Mesodermal cell (in vitro differentiated cells): ENCODE data around the gene ALB.
"Not testable (repeated sequence)": the region's sequence is repeated elsewhere in the genome, so short reads cannot be mapped to it uniquely, and the experiment has no call there.

Source experiments
- H3K27ac ChIP-seq: 2 replicates; pipeline ENCODE4 v1.7.0; 2013; ENCODE audit warnings: mild to moderate bottlenecking, low read depth, low read length, moderate library complexity; ENCODE audit not compliant: severe bottlenecking
- H3K36me3 ChIP-seq: 2 replicates; pipeline ENCODE4 v1.7.1; 2013; ENCODE audit warnings: mild to moderate bottlenecking, low read length, moderate library complexity; ENCODE audit not compliant: control insufficient read depth, insufficient read depth
- H3K4me1 ChIP-seq: one replicate; pipeline ENCODE4 v1.7.1; 2013; ENCODE audit warnings: mild to moderate bottlenecking, low read length; ENCODE audit not compliant: insufficient read depth, control insufficient read depth, poor library complexity, severe bottlenecking
- H3K4me3 ChIP-seq: 2 replicates; pipeline ENCODE4 v1.7.0; 2013; ENCODE audit warnings: low read length, control low read depth, mild to moderate bottlenecking; ENCODE audit not compliant: insufficient read depth, poor library complexity, severe bottlenecking; ENCODE audit errors: extremely low read depth
- H3K9me3 ChIP-seq: 2 replicates; pipeline ENCODE4 v1.7.1; 2013; ENCODE audit warnings: mild to moderate bottlenecking, low read length, moderate library complexity; ENCODE audit not compliant: control insufficient read depth
- WGBS, 2 experiments: methylation state at CpG; one replicate each; pipeline ENCODE4 v1.1.5; 2013; ENCODE audit warnings: missing lambda C conversion rate in 2 of 2; ENCODE audit not compliant: insufficient coverage in 2 of 2; 5-methylcytosine and 5-hydroxymethylcytosine counted together

Gene ALB

GRCh38 chr4:73388887-73389286 lies 15.2 kb upstream of the ALB start:
- 100% methylated on average over 1 of the region's 1 CpG; no CpG with 5 or more reads in 1 of the 2 experiments for WGBS, 2 experiments
- Histone ChIP-seq H3K27ac (no peak overlapping the region), H3K9me3 (no peaks in the 10 kb centered on the region), H3K4me3 (no peak overlapping the region), H3K4me1 (no peaks in the 10 kb centered on the region), H3K36me3 (no peaks in the 10 kb centered on the region)

GRCh38 chr4:73389663-73390062 lies 14.4 kb upstream of the ALB start:
- WGBS, 2 experiments = 86 to 100% methylated on average over 1 of the region's 2 CpGs
- not testable (repeated sequence) for H3K4me1 ChIP-seq, H3K9me3 ChIP-seq, H3K36me3 ChIP-seq, H3K4me3 ChIP-seq, H3K27ac ChIP-seq

- no peak overlapping the region for H3K4me3 ChIP-seq
- no peaks in the 10 kb centered on the region for H3K36me3 ChIP-seq
- H3K9me3 ChIP-seq = no peaks in the 10 kb centered on the region
- no peak overlapping the region for H3K27ac ChIP-seq
- H3K4me1 ChIP-seq = no peaks in the 10 kb centered on the region
Measured at GRCh38 chr4:73391774-73392173, 12.3 kb upstream of the ALB start.

- no peaks in the 10 kb centered on the region for H3K4me1 ChIP-seq
- H3K9me3 ChIP-seq = no peaks in the 10 kb centered on the region
- WGBS, 2 experiments = 94% methylated on average over 2 of the region's 2 CpGs; no CpG with 5 or more reads in 1 of the 2 experiments
- H3K27ac ChIP-seq = no peak overlapping the region
- no peaks in the 10 kb centered on the region for H3K36me3 ChIP-seq
- no peak overlapping the region for H3K4me3 ChIP-seq
Measured at GRCh38 chr4:73392936-73393335, 11.2 kb upstream of the ALB start.

GRCh38 chr4:73396304-73396703 lies 7.8 kb upstream of the ALB start:
- WGBS, 2 experiments = 80 to 100% methylated on average over 1 of the region's 1 CpG
- Histone ChIP-seq H3K9me3 (no peaks in the 10 kb centered on the region), H3K36me3 (no peaks in the 10 kb centered on the region), H3K4me3 (no peak overlapping the region), H3K4me1 (no peaks in the 10 kb centered on the region), H3K27ac (no peak overlapping the region)

GRCh38 chr4:73396993-73397972 lies 6.8 kb upstream of the ALB start:
- 94% methylated on average over 2 of the region's 5 CpGs; no CpG with 5 or more reads in 1 of the 2 experiments for WGBS, 2 experiments
- no peaks in the 10 kb centered on the region for H3K36me3 ChIP-seq
- no peaks in the 10 kb centered on the region for H3K9me3 ChIP-seq
- H3K4me3 ChIP-seq = no peak overlapping the region
- H3K4me1 ChIP-seq = no peaks in the 10 kb centered on the region
- H3K27ac ChIP-seq = no peak overlapping the region

GRCh38 chr4:73401412-73401811 lies 2.7 kb upstream of the ALB start:
- no peak overlapping the region for H3K4me3 ChIP-seq
- H3K9me3 ChIP-seq = no peaks in the 10 kb centered on the region
- H3K27ac ChIP-seq = no peak overlapping the region
- WGBS, 2 experiments = 100% methylated on average over 1 of the region's 2 CpGs; no CpG with 5 or more reads in 1 of the 2 experiments
- no peaks in the 10 kb centered on the region for H3K4me1 ChIP-seq
- no peaks in the 10 kb centered on the region for H3K36me3 ChIP-seq

GRCh38 chr4:73404457-73404856 lies 370 bp downstream of the ALB start:
- no peak overlapping the region for H3K27ac ChIP-seq
- no CpG with 5 or more reads among the region's 1 CpG for whole genome bisulfite sequencing, 2 experiments

GRCh38 chr4:73405138-73405537 lies 1.1 kb downstream of the ALB start:
- H3K4me1 ChIP-seq = no peaks in the 10 kb centered on the region
- H3K36me3 ChIP-seq = no peaks in the 10 kb centered on the region
- H3K4me3 ChIP-seq = no peak overlapping the region
- H3K9me3 ChIP-seq = no peaks in the 10 kb centered on the region
- 92% methylated on average over 2 of the region's 2 CpGs; no CpG with 5 or more reads in 1 of the 2 experiments for WGBS, 2 experiments
- H3K27ac ChIP-seq = no peak overlapping the region

More at GRCh38 chr4:73404457-73404856, 370 bp downstream of the ALB start:
- Histone ChIP-seq H3K9me3 (no peaks in the 10 kb centered on the region), H3K4me1 (no peaks in the 10 kb centered on the region), H3K4me3 (no peak overlapping the region), H3K36me3 (no peaks in the 10 kb centered on the region)

GRCh38 chr4:73406548-73406875 lies 2.4 kb downstream of the ALB start:
- no peaks in the 10 kb centered on the region for H3K4me1 ChIP-seq
- no CpG with 5 or more reads among the region's 1 CpG for WGBS, 2 experiments
- H3K36me3 ChIP-seq = no peaks in the 10 kb centered on the region
- H3K4me3 ChIP-seq = no peak overlapping the region
- no peak overlapping the region for H3K27ac ChIP-seq
- no peaks in the 10 kb centered on the region for H3K9me3 ChIP-seq

GRCh38 chr4:73407227-73407673 lies 3.2 kb downstream of the ALB start:
- Histone ChIP-seq H3K36me3 (no peaks in the 10 kb centered on the region), H3K9me3 (no peaks in the 10 kb centered on the region), H3K4me1 (no peaks in the 10 kb centered on the region), H3K27ac (no peak overlapping the region), H3K4me3 (no peak overlapping the region)
- no CpG with 5 or more reads among the region's 2 CpGs for WGBS, 2 experiments
